Measurements from ENCODE around the gene C1QTNF5.

DNA sequence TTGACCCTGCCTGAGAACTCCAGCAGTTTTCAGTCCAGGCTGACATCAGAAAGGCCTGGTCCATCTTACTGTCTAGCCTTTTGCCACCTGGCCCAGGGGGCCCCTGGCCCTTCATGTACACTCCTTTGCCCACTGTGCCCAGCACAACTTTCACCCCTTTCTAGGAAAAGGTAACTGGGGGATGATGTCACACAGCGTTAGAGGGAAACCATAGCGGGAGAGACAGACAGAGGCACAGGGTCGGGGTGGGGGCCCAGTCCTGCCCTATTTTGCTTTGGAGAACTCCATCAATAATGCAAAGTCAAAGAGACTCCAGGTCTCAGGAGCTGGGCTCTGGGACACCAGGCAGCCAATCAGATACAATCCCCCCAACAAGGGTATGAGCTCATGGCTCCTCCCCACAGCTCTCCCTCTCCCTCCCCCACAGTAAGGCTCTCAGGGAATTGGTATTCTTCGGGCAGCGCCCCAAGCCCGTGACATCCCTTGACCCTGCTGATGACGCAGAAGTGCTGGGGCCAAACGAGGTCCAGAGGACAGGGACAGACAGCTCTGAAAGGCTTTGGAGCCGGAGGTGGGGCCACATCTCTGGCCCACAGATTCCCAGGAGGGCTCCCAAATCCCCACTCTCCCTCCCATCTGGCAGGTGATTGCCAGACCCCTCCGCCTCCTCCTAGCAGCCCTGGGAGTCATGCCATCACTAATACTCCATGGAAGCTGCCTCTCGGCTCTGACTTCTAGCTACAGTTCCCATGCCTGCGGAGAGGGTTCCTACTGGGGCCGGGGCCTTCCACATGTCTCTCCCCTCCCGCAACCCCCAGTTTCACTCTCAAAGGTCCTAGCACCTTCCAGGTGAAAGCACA is 34.9 kb upstream of the C1QTNF5 start:
- TF ChIP-seq POLR2A (IDR thresholded peaks at IDR 0.05; ENCODE audit: extremely low read depth, insufficient read length) (no peak), CTCF (IDR thresholded peaks at IDR 0.05; ENCODE audit: low read depth, low read length) (no peak), MYC (IDR thresholded peaks at IDR 0.05; ENCODE audit: low read depth, low read length) (no peak)
- TF ChIP-seq, protein P1, sequence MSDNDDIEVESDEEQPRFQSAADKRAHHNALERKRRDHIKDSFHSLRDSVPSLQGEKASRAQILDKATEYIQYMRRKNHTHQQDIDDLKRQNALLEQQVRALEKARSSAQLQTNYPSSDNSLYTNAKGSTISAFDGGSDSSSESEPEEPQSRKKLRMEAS (IDR thresholded peaks at IDR 0.05; ENCODE audit: low read depth, low read length) = no peak
